Measurements from ENCODE around the gene TMEM79.
"Not testable (repeated sequence)": the region's sequence is repeated elsewhere in the genome, so short reads cannot be mapped to it uniquely, and the experiment has no call there.

The TMEM79 gene

GRCh38 chr1:156310962-156311361, 26.8 kb downstream of the TMEM79 start:
- no peak for DNase-seq

- no peak for DNase-seq
Observed at GRCh38 chr1:156316909-156317308, 32.8 kb downstream of the TMEM79 start.

DNA sequence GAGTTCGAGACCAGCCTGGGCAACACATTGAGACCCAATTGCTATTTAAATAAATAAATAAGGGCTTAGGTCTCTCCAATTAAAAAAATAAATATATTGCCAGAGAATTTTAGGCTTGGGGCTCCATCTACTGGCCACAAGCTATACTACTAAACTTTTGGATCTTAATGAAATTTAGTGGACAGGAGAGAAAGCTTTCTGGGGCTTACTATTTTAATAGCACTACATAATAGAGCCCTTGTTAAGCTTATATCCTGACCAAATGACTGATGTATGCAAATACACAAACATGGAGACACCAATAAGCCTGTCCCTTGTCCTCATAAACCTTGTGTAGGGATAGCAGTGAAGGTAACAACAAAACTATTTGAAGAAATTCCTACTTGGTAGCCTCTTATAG, 35.5 kb downstream of the TMEM79 start:
- no peak for DNase-seq

DNA sequence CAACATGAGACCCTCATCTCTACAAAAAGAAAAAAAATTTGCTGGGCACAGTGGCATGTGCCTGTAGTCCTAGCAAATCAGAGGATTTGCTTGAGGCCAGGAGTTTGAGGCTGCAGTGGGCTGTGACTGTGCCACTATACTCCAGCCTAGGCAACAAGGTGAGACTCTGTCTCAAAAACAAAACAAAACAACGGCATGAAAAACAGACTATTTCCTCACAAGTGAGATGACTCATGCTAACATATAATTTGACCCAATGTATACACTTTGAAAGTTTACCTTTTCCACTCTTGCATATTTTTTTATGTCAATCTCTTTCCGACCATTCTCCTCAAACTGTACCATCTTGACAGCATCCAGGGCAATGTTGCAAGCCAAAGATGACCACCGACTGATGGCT, 36.4 kb downstream of the TMEM79 start:
- no peak for DNase-seq

DNA sequence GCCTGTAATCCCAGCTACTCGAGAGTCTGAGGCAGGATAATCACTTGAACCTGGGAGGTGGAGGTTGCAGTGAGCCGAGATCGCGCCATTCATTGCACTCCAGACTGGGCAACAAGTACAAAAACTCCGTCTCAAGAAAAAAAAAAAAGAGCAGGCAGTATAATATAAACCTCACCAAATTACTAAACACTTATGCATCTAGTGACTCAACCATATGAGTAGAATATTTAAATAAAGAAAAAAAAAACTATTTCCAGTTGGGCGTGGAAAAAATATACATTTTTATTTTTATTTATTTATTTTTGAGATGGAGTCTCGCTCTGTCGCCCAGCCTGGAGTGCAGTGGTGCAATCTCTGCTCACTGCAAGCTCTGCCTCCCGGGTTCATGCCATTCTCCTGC, 39.1 kb downstream of the TMEM79 start:
- not testable (repeated sequence) for DNase-seq

DNA sequence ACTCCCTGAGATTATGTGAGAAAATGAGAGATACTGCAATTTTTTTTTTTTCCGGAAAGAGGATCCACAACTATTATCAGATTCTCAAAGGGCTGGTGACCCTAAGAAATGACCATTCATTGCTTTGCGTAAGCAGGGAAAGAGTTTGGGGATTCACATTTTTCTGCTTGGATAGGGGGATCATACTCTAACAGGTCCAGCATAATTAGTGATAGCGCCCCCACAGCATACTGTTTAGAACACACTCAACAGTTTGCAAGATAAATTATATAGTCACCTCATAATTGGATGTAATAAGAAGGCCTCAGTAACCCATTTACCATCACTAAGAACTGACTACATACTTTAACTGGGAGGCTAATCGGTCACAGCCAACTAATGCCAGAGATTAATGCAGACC, 52.1 kb downstream of the TMEM79 start:
- no peak for DNase-seq

GRCh38 chr1:156337052-156337887, 53.1 kb downstream of the TMEM79 start:
- DNase-seq, result no peak

DNA sequence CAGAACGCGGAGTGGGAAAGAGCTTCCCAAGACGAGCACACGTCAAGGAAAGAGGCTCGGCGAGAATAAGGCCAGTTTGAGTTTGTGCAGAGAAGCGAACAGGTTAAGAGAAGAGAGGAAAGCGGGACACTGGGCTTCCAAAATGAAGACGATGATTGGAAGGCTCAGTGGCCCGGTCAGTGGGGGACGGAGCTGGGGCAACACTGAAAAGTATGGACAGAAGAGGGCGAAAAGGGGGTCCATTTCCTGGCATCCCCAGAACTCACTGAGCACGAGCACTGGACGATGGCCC, 53.7 kb downstream of the TMEM79 start:
- no peak for DNase-seq

DNA sequence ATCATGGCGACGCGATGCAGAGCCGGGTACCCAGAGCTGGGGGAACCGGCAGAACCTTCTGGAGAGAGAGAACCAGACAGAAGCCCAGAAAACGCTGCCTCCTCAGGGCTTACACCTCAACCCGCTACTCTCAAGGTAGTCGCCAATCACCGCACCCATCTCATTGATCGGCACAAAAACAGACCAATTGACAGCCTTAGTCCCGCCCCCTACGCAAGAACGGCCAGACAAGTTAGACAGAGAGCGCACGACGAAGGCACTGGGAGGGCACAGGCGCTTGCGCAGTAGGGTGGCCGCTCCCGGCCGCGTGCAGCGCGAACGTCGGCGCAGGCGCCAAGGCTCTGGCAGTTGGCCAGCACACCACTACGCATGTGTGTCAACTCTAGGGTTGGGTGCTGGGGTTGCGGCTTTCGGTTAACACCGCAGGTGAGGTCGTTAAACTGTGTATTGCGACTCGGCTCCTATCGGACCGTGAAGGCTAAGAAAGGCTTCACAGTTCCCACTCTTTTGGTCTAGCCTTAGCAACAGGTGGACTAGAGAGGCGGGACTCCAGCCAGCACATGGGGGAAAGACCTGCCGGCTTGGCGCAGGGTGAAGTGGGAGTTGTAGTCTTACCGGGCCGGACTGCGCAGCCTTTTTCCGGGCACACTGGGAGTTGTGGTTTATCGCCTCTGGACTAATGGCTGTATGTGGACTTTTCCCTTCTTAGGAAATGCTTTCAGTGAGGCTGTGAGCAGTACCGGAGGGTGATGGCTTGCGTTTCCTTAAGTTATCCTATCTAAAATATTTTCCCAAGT, 54.3 kb downstream of the TMEM79 start, which contains the start of the genes CCT3 and TSACC:
CCT3 (minus strand) TSS at position 113 of the 797 bp plus-strand sequence; CDS start at position 5, 108 bp downstream.
TSACC (plus strand) TSS at position 347 of the 797 bp plus-strand sequence. CDS start 1,232 bp downstream, outside the sequence.
- DNase-seq, result peak; percentile 100

All from activated CD8-positive, alpha-beta memory T cell treated with anti-CD3 and anti-CD28 coated beads, Interleukin-2, amount 50 U/mL, for 48 hours (primary cell).